G401 (cell line): ENCODE measurements around the gene CELF4. TPM values are rescaled to one million over a fixed set of nuclear protein-coding genes. Genes with fewer than 3 reads are reported as not detected.

Experiments
- DNase-seq: peaks from one replicate; pipeline ENCODE4 v3.0.0-alpha.2; 2015; ENCODE audit warnings: low spot score
- in situ Hi-C: cut with HindIII; loops from 2 replicates; pipeline ENCODE4 v1.10.0; 2016; ENCODE audit warnings: low sequenced_read_pairs, mixed read lengths
- total RNA-seq: library from RNA; depleted of rRNA; stranded (reverse); fragments of >200 nt; shearing (Covaris generic); gene quantifications from 2 replicates; pipeline ENCODE4 v1.2.3, GENCODE V29; 2014; rRNA removed

CELF4 gene
- not detected in 2 replicates for total RNA-seq

DNA sequence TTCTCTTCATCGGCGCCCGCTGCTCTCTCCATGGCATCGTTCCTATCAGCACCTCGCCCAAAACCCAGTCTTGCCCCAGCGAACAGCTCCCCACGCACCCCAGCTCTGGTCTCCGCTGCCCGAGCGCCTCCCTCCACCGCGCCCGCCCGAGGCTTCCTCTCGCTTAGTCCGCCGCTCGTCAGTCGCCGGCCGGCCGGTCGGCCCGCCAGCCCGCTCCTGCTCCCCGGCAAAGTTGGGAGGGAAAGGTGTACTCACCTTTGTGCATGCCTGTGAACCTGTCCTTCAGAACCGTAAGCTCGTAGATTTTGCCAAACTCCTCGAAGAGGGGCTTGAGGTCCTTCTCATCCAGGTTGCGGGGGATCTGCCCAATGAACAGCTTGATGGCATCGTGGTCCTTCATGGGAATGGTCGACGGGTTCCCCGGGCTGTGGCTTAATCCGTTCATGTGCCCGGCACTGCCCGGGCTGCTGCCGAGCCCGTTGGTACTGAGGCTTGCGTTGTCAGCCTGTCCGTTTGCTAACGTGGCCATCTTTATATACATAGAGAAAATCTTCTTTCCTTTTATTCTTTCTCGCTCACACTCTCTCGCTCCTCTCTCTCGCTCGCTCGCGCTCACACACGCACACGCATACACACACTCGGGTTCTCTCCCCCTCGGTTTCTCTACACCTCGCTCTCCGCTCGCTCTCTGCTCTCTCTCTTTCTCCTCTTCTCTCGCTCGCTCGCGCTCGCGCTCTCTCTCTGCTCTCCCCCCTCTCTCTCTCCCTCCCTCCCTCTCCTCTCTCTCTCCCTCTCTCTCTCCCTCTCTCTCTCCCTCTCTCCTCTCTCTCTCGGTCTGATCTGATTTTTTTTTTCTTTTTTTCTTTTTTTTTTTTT, at the start of gene CELF4:
Gene CELF4, minus strand, starts transcription at position 698 of the 876 bp plus-strand sequence.
- in situ Hi-C loops = no loop called here
- peak; percentile 89 for DNase-seq

DNA sequence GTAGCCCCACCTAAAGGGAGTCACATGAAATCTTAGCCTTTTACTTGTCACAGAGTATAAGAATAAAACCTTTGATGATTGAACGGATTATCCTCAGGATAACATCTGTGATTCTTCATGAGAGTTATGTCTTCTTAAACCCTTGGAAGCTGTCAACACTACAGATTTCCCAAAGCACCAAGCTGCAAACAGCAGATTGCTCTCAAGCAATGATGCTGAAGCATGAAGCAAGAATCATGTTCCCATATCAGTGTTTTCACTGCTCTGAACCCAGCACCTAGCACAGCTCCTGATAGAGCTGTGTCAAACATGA, 47.6 kb upstream of the CELF4 start:
- DNase-seq = no peak
- in situ Hi-C loops = no loop called here

DNA sequence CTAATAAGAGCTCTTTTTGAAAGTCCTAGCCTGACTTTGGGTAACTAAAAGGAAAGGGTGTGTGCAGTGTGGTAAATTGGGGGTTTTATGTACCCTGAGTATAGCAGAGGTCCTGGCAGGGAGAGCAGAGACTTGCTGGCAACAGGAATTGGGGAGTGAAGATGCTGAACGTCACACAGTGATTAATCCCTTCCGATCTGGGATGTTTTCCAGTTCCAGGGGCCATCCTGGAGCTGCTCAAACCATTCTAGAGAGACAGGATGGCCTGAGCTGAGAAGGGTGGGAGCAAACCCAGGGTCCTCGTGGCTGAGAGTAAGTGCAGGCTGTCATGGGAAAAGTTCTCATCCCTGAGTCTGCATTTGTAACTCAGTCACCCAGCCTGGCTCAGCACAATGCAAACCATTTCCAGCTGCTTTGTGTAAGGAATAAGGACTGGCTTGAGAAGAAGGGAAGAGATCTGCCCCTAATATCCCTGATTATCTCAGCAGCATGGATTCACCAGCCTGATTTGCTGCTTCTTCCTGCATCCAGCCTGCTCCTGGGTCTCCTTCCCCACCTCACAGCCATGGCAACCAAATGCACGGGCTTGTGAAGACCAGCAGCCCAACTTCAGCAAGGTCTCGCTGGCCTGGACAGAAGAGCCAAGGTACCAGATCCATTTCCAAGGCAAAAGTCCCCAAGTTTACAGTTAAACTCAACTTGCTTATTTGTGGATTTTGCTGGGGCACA, 47.1 kb upstream of the CELF4 start:
- in situ Hi-C loops = no loop called here

DNA sequence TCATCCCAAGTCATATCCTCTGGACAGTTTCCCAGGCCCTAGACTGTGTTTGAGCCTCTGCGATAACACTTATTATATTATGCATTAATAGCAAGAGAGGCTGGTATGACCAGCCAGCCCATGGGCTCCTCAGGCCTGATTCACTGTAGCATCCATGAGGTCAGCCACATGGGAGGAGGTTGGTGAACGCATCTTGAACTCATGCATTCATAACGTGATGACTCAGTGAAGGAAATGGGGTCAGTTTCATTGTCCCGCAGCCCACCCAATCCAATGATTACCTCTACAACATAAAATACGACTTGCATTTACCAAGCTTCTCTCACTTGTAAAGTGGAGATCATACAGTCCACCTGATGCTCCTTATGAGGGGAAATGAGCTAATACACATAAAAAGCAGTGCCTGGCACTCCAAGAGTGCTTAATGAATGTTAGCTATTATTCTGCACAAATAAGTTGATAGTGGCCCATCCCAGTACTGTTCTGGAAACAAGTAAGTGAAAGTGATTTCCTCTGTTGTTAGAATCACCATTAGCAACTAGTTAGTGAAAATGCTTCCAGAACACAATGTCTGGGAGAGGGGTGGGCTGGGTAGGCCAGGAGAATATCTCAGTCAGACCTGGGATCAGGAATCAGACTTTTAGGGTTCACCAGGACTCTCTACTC, 46.1 kb upstream of the CELF4 start:
- DNase-seq = no peak
- in situ Hi-C loops = no loop called here

More for the DNA sequence above, 47.1 kb upstream of the CELF4 start:
- DNase-seq = peak; percentile 3

GRCh38 chr18:37608876-37609275, 43.3 kb upstream of the CELF4 start:
- in situ Hi-C loops = no loop called here
- DNase-seq = no peak

DNA sequence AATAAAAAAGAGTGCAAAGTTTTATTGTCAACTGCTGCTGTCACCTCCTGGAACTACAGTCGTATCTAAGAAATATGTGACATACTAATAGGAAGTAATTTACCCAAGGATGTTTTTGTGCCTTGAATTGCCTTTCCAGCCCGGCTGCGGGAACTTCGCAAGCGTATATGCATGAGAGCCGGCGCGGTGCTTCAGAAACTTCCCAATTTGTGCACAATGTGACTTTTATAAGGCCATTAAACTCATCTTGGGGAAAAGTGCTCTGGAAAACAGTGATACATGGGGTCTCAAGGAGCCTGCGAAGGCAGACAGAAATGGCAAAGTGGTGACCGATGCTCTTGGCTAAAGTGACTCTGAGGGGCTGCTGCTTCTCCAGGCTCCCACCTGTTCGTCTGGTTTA, 41.7 kb upstream of the CELF4 start:
- no peak for DNase-seq
- in situ Hi-C loops = no loop called here

- in situ Hi-C loops = no loop called here
- DNase-seq = no peak
Measured at GRCh38 chr18:37604032-37604431, 38.4 kb upstream of the CELF4 start.

DNA sequence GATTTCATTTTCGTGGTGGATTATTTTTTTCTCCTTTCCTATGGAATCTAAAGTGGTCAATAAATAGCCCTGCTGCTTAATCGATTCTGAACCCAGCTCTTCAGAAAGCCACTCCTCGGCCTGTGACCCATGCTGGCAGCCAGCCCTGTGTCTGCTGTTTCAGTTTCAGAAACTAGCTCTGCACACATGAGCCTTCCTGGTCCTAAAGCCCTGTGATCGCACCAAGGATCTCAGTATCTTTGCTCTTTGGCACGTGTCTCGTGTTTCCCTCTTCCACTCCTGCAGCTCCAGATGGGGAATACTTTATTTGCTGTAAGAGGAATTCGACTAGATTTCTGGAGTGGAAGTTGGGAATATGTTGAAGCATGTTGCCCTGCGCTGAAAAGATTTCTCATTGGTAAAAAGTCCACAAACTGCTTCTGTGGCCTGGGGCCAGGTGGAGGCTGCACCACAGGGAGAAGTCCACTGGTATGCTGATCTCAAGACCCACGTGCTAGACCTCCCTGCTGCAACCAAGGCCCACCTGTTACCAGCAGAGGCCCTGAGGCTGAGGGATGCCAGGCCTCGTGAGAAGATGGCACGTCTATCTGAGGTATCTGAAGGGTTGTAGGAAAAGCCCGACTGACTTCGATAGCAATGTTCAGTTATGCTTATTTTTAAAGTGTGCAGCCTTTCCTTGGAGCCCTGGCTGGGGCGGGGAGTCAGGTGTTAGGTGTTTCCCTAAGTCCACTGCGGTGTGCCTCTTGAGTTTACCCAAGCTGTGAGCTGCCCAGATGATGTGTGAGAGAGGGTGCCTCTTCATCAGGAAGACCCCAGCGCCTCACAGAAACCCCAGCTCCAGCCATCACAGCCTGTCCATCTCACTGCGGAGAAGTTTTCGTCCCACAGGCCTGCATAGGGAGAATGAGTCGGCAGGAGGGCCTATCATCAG, 33.6 kb upstream of the CELF4 start:
- DNase-seq = no peak
- in situ Hi-C loops = no loop called here

- DNase-seq = no peak
- in situ Hi-C loops = no loop called here
Measured at GRCh38 chr18:37598396-37598795, 32.8 kb upstream of the CELF4 start.

DNA sequence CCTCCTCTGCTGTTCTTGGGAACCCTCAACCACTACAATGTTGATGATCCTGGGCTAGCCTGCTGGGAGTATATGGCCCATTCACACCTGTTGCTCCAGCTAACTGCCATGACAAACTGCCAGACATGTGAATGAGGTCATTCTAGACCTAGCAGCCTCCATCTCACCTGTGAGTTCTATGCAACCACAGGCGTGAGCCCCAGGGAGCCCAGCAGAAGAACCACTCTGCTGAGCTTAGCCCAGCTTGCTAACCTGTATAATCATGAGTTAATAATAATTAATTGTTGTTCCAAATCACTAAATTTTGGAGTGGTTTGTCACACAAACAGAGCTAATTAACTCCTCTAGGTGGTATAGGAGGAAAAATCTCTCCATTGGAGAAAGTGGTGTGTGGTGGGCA, 24.7 kb upstream of the CELF4 start:
- in situ Hi-C loops = no loop called here

GRCh38 chr18:37588289-37588688, 22.7 kb upstream of the CELF4 start:
- in situ Hi-C loops = no loop called here
- no peak for DNase-seq

More for the DNA sequence above, 24.7 kb upstream of the CELF4 start:
- no peak for DNase-seq

GRCh38 chr18:37586656-37587225, 21.1 kb upstream of the CELF4 start:
- in situ Hi-C loops = no loop called here
- no peak for DNase-seq

DNA sequence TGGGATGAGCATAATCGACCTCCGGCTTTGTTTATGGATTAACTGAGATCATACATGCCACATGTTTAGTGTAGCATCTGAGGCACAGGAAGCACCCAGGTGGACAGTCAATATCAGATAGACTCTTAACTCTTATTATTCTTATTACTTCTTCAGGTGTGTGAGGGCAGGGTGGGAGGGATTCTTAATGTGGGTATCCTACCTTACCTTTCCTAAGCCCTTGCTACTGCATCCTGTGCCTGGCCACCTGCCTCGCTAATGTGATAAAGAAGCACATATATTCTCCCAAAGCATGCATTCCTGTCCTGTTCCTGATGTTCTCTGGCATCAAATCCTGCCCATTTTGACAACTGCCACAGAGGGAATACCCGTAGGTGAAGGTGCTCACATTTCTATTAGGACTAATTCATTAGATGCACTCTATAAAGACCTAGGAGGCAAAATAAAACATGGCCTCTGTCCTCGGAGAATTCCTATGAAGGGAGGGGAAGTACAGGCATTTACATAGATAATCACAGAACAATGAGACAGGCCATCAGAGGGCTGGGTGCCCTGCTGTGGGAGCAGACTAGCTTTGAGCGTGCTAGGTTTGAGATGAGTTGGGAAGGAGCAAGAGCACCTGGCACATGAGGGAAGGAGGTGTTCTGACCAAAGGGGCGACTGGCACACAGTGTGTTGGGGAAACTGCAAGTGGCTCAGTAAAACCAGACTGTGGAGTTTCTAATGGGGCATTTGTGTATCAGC, 19.5 kb upstream of the CELF4 start:
- no peak for DNase-seq
- in situ Hi-C loops = no loop called here

DNA sequence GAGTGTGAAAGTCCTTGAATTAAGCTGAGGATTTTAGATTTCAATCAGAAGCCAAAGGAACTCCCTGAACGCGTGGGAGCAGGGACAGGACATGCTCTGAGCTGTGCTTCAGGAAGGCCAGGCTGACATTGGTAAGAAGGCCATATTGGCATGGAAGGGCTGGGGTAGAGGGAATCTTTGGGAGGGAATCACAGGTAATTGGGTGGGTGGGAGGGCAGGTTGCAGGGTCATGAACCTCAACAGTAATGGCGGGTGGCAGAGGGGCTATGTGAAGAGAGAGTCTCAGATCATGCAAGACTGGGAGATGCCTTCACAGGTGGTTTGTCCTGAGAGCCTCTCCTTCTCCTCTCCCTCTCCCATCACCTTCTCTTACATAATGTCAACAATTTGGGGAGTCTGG, 18.6 kb upstream of the CELF4 start:
- in situ Hi-C loops = no loop called here
- DNase-seq = no peak

GRCh38 chr18:37582261-37582660, 16.7 kb upstream of the CELF4 start:
- in situ Hi-C loops = no loop called here
- DNase-seq = peak; percentile 29

- peak; percentile 78 for DNase-seq
- in situ Hi-C loops = no loop called here
Measured at GRCh38 chr18:37578886-37579513, 13.4 kb upstream of the CELF4 start.

DNA sequence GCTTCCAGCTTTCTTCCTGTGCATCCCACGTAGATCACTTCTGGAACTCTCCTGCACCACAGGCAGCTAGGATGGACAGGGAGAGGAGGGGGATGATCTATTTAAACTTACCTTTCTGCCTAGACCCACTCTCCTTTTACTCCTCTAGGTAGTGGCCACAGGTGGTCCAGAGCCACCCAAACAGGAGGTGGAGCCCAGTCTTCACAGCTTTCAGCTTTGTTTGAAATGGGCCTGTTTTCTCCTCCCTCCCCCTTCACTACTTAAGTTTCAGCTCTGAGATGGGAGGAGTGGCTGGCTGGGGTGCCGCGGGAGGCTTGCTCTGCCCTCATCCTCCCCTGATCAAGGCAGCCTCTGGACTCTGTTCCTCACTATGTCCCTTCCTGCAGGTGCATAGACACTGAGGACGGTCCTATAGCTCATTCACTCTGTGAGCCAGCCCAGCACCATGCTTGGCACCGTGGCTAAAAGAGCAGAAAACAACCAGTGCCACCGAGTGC, 12.6 kb upstream of the CELF4 start:
- DNase-seq = no peak
- in situ Hi-C loops = no loop called here
